GM12874 (cell line): ENCODE results near the gene PRDM13.
A peak's percentile ranks its signal among the peaks of the same experiment; 100 is the strongest.

Source experiments
- TF ChIP-seq, protein P1 (sequence below): IDR thresholded peaks from 2 replicates; pipeline ENCODE4 v1.5.1; 2011; ENCODE audit warnings: low read depth, mild to moderate bottlenecking, control low read depth, low read length, moderate library complexity; ENCODE audit not compliant: insufficient read depth

PRDM13 gene

DNA sequence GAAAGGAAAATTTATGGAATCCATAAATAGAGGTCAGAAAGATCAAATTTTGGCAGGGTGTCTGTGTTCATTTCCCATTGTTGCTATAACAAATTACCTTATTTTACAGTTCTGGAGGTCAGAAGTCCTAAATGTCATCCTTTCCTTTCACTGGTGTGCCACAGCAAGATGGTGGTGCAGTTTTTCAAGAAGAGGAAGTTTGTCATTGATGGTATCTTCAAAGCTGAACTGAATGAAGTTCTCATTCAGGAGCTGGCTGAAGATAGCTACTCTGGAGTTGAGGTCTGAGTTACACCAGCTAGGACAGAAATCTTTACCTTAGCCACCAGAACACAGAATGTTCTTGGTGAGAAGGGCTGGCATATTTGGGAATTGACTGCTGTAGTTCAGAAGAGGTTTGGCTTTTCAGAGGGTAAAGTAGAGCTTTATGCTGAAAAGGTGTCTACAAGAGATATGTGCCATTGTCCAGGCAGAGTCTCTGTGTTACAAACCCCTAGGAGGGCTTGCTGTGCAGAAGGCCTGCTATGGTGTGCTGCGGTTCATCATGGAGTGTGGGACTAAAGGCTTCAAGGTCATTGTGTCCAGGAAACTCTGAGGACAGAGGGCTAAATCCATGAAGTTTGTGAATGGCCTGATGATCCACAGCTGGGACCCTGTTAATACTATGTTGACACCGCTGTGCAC, 30.9 kb upstream of the PRDM13 start:
- TF ChIP-seq, protein P1, sequence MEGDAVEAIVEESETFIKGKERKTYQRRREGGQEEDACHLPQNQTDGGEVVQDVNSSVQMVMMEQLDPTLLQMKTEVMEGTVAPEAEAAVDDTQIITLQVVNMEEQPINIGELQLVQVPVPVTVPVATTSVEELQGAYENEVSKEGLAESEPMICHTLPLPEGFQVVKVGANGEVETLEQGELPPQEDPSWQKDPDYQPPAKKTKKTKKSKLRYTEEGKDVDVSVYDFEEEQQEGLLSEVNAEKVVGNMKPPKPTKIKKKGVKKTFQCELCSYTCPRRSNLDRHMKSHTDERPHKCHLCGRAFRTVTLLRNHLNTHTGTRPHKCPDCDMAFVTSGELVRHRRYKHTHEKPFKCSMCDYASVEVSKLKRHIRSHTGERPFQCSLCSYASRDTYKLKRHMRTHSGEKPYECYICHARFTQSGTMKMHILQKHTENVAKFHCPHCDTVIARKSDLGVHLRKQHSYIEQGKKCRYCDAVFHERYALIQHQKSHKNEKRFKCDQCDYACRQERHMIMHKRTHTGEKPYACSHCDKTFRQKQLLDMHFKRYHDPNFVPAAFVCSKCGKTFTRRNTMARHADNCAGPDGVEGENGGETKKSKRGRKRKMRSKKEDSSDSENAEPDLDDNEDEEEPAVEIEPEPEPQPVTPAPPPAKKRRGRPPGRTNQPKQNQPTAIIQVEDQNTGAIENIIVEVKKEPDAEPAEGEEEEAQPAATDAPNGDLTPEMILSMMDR, result no peak

DNA sequence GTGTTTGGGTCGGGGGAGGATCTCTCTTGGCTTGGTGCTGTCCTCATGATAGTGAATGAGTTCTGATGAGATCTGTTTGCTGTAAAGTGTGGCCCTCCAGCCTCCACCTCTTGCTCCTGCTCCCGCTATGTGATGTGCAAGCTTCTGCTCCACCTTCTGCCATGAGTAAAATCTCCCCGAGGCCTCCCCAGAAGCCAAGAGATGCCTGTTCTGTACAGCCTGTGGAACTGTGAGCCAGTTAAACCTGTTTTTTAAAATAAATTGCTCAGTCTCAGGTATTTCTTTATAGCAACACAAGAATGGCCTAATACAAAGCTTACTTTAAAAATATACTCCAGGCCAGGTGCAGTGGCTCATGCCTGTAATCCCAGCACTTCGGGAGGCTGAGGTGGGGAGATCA, 26.9 kb upstream of the PRDM13 start:
- TF ChIP-seq, protein P1, result no peak

DNA sequence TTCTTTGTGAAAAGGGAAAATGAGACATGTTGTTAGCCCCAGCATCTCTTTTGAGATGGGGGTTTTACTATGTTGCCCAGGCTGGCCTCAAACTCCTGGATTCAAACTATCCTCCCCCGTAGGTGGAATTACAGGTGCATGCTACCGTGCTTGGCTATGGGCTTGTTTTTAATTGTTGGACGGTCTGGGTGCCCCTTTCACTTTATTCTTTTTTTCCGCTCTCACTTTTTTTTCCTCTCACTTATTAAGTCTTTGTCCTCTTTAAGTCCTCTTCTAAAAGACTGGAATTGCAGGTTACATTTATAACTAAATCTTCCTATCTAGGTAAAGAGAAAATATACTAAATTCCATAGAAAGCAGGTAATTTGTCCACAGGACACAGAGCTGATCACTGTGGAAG, 18.8 kb upstream of the PRDM13 start:
- TF ChIP-seq, protein P1, result no peak

DNA sequence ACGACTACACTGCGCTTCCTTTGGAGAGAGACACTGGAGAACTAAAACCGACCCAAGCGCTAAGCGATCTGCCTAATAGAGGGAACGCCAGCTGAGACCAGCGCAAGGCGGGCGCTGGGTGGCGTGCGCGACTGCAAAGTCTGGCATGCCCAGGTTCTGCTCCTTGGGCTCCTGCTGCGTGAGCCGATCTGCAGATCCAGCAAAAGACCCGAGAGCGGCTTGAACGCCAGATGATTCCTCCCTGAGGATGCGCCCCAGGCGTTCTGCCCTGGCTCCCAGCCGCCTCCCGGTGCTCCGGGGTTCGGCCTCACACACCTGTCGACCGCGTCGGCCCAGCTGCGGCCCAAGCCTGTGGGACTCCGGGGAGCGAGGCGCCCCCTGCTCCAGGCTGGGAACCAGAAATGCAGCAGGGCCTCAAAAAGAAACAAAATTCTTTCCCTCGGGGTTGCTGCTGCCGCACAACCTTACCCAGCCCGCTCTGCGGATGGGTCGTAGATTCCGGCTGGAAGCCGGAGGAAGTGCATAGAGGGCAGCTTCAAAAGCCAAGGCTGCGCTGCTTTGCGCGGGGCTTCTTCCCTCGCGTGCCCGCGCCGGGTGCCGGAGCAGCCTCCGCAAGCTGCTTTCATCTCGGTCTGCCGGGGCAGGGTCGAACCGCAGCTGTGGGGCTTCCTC, 17.9 kb upstream of the PRDM13 start:
- TF ChIP-seq, protein P1, result peak; percentile 63

DNA sequence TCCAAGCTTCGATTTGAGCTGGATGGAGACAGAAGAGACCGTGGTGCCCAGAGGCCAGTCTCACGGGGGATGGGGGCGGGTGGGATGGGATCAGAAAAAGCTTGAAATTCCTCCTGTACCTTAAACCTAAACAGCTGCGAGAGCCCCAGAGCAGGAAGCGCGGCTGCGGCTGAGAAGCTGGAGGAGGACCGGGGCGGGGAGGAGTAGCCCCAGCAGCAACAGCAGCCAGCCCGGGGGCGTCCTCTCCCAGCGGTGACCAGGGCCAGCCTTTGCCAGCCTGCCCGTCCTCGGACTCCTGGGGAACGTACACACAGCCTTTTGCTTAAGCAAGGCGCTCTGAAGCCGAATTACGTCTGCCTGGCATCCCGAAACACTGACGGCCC, 17.4 kb upstream of the PRDM13 start:
- TF ChIP-seq, protein P1, result no peak

DNA sequence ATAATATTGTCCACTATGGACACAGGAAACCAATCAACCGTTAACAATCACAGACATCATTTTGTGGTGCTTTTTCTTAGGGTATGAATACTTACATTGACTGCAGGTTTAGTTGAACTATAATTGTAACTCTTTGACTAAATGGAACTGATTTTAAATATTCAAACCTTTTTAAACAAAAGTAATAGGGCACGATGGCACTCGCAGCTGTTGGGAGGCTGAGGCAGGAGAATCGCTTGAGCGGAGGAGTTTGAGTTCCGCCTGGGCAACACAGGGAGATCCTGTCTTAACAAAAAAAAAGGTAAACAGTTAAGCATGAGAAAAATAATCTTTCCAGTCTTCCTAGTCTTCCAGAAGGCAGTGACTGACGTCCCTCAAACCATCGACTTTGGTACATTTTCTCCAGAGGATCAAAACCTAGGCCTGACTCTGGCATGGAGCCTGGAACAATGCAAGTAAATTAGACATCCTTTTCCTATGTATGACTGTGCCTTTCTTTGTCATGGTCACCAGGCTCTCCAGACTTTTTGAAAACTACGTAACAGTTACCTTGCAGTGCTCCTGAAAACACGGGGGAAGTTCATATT, 16.6 kb upstream of the PRDM13 start:
- TF ChIP-seq, protein P1, result no peak

DNA sequence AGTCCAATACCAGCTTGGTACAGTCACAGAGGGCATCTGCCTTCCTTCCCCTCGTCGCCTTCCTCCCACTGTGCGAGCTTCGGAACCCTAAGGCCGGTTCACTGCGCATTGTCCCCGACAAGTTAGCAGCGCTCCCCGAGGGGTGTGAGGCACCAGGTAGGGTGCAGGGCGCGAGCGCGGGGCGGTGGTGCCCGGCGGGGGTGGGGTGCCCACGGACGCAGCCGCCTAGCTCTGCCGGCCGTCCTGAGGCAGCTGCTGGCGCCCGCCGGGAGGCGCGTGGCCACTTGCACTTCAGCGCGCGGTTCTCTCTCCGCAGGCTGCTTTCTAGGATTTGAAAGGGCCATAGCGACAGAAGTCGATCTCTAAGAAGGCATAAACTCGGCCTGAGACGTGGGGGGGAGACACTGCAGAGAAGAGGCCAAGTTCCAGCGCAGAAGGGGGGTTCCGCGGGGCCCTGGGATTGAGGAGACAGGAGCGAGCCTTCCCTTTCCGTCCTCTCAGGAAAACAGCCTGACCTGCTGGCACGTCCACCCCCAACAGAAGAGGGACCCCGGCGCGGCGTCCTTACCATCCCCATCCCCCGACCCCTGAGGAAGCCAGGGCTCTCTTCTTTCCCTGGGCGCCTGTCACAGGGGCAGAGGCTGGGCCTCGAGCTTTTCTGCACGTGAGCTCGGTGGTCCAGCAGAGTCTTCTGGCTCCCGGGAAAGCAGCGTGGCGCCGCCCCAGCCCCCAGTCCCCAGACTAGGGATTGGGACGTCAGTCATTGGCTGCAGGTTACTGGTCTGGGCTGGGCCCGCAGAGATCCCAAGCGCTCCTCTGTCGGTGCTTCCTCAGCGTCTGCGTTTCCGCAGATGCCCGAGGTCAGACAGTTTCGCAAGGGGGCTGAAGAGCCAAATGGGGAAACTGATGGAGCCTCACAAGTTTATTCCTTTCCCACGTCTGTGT, 15.6 kb upstream of the PRDM13 start:
- TF ChIP-seq, protein P1, result no peak
